DMS79 (cell line): ENCODE measurements around the gene OPN1MW3.
"Not testable (repeated sequence)": the region's sequence is repeated elsewhere in the genome, so short reads cannot be mapped to it uniquely, and the experiment has no call there.

Experiments
- DNase-seq: peaks from one replicate; lab custom pipeline; 2025; lab: John Stamatoyannopoulos, UW

OPN1MW3 gene

GRCh38 chrX:154296731-154297130 is 39.3 kb downstream of the OPN1MW3 start:
- DNase-seq: no peak

- DNase-seq: peak; percentile 67
These were observed 40.9 kb downstream of the OPN1MW3 start for GRCh38 chrX:154298312-154298711.

GRCh38 chrX:154300816-154301215 is 43.4 kb downstream of the OPN1MW3 start:
- DNase-seq: no peak

- DNase-seq: not testable (repeated sequence)
These were observed 45.6 kb downstream of the OPN1MW3 start for GRCh38 chrX:154302998-154303397.

- DNase-seq: no peak
These were observed 46.1 kb downstream of the OPN1MW3 start for GRCh38 chrX:154303476-154303875.

- DNase-seq: no peak
These were observed 47.5 kb downstream of the OPN1MW3 start for GRCh38 chrX:154304846-154305245.

GRCh38 chrX:154305541-154306205 is 48.3 kb downstream of the OPN1MW3 start:
- no peak for DNase-seq

GRCh38 chrX:154307202-154307601 is 49.8 kb downstream of the OPN1MW3 start:
- DNase-seq: no peak

- no peak for DNase-seq
These were observed 50.9 kb downstream of the OPN1MW3 start for GRCh38 chrX:154308108-154308946.

- DNase-seq: no peak
These were observed 51.8 kb downstream of the OPN1MW3 start for GRCh38 chrX:154309041-154309775.

GRCh38 chrX:154310616-154311536 is 53.5 kb downstream of the OPN1MW3 start:
- DNase-seq: peak; percentile 77

- no peak for DNase-seq
These were observed 54.7 kb downstream of the OPN1MW3 start for GRCh38 chrX:154312116-154312515.

GRCh38 chrX:154313147-154313546 is 55.8 kb downstream of the OPN1MW3 start:
- DNase-seq: no peak

- no peak for DNase-seq
These were observed 58.0 kb downstream of the OPN1MW3 start for GRCh38 chrX:154315416-154315815.

- DNase-seq: no peak
These were observed 60.1 kb downstream of the OPN1MW3 start for GRCh38 chrX:154317391-154317995.

GRCh38 chrX:154320406-154320805 is 63.0 kb downstream of the OPN1MW3 start:
- no peak for DNase-seq
